GM21367 (cell line): Measurements from ENCODE around the gene KNCN.

Experiments
- ATAC-seq: cut with Tn5 transposase; IDR thresholded peaks from one replicate; pipeline ENCODE4 v1.9.1; 2021; ENCODE audit not compliant: unreplicated experiment

Gene KNCN

DNA sequence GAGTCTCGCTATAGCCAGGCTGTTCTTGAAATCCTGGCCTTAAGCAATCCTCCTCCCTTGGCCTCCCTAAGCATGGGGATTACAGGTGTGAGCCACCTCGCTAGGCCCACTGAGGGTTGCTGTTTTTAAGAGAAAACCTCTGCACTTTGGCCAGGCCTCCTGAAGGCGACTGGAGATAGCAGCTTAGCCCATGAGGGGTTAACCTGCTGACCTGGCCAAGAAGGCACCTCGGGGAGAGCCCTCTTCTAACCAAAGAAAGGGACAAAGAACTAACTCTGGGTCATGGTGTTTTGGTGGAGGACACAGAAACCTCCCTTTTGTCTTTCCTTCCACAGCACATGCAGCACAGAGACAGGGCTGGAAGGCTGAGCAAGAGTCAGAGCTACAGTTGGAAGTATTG lies 17.7 kb upstream of the KNCN start:
- no peak for ATAC-seq

DNA sequence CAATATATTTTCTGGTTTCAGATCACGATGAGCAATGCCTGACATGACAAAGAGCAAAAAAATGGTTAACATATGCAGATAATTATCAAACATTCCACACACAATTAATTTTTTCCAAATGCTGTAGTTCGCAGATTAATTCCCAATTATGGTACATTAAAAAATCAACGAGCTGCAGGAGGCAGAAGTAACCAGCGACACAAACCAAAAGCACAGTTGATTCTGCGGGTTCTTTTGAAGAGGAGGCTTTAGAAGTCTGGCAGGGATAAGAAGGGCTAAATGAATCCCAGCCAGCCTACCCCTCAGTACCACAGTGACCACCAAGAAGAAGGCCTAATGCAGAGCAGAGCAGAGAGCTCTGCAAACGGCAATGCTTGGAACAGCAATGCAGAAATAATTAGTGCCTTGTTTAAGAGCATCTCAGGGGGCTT lies 17.0 kb upstream of the KNCN start:
- ATAC-seq: no peak

DNA sequence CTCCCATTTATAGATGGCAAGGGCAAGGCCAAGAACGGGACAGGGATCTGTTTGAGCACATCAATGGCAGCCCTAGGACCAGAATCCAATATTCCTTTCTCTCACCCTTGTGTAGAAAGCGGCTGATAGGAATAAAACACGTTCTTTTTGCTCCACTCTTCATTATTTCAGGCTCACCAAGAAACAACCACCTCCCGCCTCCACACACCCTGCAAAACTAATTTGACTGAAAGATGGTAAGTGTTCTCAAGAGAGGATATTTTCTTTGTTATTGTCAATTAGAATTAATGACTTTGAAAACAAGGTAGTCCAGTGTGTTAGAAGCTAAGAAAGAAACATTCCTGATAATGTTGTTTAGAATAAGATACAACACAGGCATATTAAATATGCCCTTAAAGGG lies 11.9 kb upstream of the KNCN start:
- ATAC-seq: no peak

DNA sequence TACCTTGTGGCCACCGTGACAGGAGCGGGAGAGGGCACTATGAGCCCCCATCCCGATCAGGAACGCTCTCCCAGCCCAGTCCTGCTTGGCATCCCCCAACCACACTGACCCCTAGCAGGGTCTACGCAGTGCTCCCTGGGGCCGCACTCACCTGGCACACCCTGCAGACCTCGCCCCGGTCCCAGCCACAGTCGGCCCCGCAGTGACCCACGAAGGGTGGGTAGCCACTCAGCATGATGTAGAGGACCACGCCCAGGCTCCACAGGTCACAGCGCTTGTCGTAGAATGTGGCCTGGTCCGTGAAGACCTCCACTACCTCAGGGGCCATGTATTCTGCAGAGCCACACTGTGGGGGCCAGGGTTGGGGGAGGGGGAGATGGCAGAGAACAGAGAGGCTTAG lies 11.1 kb upstream of the KNCN start:
- ATAC-seq: no peak

DNA sequence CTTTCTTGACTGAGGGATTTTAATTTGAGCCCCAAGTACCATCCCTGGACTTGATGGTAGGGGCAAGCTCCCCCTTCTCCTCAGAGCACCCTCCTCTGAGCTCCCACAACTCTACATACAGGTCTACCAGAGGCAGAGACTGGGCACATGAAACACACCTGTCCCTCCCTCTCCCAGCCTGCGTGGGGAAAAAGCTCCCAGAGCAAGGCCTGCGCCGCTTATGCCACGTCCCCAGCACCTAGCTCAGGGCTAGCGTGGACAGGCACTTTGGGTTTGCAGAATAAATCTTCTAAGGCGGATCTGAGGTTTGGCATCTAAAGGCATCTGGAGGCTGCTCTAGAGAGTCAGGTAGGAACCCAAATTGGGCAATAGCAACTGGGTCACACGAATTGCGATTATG lies 7.5 kb upstream of the KNCN start:
- ATAC-seq: no peak

DNA sequence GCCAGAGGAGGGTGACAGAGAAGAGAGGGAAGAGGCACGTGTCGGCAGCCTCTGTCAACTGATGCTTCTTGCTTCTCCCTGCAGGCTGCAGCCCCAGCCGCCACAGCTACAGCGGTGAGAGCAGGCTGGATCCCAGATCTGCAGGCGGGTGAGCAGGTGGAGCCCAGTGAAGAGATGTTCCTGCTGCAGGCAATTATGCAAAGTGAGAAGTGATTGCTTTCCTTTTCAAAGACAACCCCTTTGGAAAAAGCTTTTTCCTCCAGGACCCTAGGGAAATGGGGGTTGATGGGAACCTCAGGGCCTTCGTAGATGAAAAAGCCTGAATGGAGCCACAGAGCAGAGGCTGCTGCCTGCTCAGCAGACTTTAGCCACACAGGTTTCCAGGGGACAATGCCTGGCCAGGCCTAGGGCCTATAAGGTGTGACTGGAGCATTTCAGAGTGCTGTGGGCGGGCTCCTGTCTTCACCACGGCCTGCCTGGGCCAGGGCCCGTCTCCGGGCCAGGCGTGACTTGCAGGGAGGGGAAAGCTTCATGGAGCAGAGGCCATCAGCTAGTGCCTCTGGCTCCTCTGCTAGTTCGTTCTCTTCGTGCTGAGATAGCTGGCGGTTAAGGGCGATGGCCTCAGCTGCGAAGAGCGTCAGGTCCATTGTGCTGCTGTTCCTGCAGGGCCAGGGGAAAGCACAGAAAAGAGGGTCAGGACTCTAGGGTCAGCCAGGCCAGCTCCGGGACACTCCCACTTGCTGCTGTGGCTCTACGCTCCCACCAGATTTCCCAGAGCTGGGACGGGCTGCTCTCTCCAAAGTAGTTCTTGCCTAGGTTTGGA lies 6.9 kb upstream of the KNCN start:
- ATAC-seq: no peak

DNA sequence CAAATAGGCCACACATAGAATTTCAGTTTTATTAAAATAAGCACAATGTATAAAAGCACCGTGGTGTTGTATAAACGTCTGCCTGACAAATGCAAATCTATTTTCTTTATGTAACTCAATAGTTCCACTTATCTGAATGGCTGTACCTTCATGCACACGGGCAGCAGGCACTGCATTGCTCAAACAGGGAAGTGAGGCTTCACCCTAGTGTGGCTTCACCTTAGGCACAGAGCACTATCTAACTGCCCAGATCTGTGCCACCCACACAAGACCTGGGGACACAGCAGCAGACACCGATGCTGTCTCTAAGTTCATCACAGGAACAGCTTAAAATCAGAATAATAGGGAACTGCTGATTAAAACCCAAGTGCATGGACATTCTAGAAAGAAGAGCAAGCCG lies 6.0 kb upstream of the KNCN start:
- ATAC-seq: no peak

DNA sequence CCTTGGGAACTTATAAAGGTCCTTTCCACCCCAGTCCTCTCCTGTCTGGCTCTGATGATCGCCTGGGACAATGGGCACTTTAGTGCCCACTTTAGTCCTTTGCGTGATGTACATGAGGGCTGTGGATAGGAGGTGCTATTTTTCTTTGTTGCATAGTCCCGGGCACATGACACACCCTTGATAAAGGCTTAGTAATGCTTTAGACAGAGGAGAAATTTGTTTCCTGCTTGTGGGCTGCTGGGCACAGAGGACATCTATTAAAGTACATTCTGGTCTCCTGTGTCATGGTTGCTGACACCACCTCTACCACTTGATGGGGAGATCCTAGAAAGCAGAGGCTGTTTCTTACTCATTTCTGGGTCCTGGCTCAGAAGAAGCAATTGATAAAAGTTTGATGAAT lies 5.4 kb upstream of the KNCN start:
- ATAC-seq: no peak

DNA sequence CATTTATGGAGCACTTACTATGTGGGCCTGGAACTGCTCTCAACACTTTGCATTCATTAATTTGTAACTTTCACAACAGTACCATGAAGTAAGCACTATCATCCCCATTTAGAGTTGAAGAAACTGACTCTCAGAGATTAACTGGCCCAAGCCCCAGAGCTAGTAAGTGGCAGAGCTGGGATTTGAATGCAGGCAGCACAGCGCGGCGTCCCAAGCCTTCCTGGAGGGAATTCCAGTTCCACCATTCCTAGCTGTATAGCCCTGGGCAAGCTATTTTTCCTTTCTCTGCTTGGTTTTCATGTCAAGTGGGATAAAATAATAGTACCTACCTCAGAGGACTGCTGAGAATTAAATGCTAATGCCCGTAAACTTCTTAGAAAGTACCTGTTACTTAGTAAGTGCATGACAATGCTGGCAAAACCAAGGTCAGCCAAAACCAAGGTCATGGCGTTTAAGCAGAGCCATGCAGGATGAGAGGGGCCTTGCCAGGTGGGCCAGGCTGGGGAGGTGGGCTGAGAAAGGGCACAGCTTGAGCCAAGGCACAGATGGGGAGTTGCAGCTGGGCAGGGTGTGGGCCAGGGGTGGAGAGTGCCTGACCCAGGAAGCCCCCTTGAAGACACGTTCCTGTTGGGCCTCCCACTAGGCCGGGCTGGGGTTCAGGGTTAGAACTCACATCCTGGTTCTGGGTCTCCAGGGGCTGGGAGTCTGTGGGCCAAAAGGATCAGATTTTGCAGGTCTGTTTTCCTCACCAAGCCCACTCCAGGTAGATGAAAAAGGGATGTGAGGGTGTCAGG lies 4.6 kb upstream of the KNCN start:
- ATAC-seq: no peak

DNA sequence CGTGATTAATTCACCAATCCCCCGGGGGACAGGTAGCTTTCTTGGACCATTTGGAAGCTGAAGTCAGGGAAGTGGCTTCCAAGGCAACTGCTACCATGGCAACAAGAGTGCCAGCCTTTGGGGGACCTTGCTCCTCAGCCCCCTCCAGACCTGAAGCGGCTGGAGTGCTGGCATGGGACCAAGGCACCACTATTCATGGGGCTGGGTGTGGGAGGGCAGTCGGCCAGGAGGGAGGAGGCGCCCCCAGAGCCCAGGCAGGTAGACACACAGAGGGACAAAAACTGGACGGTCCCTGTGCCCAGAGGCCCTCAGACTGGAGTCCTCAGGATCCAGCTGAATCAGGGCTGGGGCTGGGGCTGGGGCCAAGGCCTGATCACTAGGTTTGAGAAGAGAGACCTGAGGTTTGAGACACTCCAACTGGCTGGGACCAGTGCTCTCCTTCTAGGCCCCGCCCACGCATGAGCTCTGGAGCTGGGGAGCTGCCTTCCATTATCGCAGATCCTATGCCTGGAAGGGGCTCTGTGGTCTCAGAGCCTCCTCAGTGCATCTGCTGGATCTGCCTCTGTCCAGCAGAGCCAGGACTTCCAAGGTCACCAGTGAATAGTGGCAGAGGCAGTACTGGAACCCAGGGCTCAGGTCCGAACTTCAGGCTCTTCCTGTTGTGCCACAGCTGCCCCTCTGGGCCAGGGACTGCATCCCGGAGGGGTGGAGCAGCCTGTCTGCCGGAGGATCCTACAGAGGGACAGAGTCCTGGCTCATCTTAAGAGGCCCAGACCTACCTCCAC lies 3.3 kb upstream of the KNCN start:
- ATAC-seq: no peak

- ATAC-seq: no peak
Measured at GRCh38 chr1:46554236-46554596, 2.8 kb upstream of the KNCN start.

DNA sequence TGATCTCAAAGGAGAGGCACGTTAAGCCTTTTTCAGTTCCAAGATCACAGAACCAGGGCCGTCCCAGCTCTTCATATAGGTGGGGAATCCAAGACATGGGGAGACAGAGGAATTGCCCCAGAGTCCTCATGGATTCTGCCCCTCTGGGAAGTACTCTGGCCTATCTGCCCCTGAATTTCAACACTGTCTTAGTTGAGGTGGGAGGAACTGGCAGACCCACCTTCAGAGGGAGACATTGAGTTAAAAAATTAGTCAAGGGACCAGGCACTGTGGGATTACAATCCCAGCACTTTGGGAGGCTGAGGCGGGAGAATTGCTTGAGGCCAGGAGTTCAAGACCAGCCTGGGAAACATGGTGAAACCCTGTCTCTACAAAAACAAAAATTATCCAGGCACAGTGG lies 2.1 kb upstream of the KNCN start:
- ATAC-seq: no peak

GRCh38 chr1:46552357-46553237 lies 1.1 kb upstream of the KNCN start:
- no peak for ATAC-seq

GRCh38 chr1:46550751-46551231 lies 656 bp downstream of the KNCN start:
- ATAC-seq: no peak

DNA sequence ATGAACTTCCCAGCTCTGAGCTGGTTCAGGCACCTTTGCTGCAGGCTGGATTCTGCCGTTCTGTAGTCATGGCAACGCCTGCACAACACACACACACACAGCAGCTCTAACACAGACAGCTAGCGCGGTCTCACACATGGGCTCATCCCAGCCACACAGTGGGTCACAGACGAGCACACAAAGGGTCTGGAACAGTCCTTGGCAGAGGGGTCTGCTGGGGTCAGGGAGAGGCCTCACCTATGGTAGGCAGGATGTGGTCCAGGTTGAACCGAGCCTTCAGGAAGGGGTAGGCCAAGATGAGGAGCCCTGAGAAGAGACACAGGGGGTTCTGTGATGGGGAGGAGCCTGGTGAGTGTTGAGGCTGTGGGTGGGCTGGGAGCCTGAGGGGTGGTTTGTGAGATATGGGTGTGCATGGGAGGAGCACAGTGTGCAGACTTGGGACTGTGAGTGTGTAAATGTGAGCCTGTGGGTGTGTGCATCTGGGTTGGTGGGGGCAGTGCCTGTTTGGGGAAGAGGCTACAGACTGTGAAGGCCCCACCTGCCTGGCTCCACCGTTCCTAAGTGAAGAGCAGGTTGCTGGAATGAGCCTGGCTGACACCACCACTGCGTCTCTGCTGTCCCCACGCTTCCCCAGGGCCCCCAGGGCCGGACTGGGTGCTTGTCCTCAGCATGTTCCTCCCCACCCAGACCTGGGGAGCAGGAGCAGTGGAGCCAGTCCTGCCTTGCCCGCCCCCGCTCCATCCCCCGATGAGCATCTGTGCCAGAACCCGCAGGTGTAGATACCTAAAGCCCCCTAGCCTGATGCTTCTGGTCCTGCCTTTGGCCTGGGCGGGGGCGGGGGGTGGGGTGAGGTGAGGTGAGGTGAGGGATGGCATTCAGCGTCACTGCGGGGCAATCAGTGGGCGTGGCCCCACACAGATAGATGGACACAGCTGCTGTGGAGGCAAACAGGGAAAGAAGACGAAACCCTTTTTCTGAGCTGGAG lies 1.5 kb downstream of the KNCN start:
- ATAC-seq: no peak

DNA sequence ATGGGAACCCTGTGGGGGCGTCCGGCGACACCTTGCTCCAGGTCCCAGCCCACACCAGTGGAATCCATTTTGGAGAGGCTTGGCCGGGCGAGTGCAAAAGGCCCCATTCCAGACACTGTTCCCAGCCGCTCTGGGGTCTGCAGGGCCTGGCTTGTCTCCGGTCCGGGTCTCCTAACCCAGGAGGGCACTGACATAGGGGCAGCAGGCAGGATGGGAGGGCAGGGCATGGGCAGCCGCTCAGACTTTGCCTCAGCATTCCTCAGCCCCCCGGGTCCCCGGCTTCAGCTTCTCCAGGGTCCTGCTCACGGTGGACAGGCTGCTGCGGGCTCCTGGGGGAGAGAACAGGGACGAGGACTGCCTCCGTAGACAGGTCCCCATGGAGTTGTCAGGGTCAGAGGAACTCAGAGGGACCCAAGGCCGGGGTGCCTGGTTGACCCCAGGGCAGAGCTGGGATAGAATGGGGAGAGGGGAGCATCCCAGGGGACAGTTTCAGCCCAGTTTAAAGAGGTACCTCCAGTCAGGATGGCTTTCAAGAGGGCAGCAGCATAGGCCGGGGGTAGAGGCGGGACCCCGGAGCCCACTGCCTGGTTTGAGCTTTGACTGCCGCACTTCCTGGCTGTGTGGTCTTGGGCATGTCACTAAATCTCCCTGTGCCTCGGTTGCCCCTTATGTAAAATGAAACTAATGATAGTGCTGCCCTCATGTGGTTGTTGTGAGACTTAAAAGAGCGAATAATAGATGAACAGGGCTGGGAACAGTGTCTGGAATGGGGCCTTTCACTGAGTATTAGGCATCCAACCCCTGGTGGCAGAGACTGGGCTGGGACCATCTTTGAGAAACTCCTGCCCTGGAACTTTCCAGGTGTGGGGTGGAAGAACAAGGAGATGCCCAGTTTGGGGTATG lies 3.7 kb downstream of the KNCN start:
- no peak for ATAC-seq

GRCh38 chr1:46546210-46546609 lies 5.2 kb downstream of the KNCN start:
- no peak for ATAC-seq

- no peak for ATAC-seq
Measured at GRCh38 chr1:46545784-46546183, 5.7 kb downstream of the KNCN start.
